Mucosa of rectum (tissue), 2 donors: ENCODE results near the gene TMIGD1.
A peak's percentile ranks its signal among the peaks of the same experiment; 100 is the strongest.

Experiments
- H3K27ac ChIP-seq, 2 donors: one replicate each; pipeline ENCODE4 v1.7.0; 2013; ENCODE audit warnings: inconsistent platforms in 2 of 2, low read depth in 2 of 2, low read length in 2 of 2
- H3K27me3 ChIP-seq, 2 donors: one replicate each; pipeline ENCODE4 v1.7.0; 2013; ENCODE audit warnings: low read length in 2 of 2; ENCODE audit not compliant: control insufficient read depth in 2 of 2, insufficient read depth in 2 of 2
- H3K36me3 ChIP-seq, 2 donors: one replicate each; pipeline ENCODE4 v1.7.0; 2013; ENCODE audit warnings: low read length in 2 of 2; ENCODE audit not compliant: control insufficient read depth in 2 of 2, insufficient read depth in 2 of 2
- H3K4me1 ChIP-seq, 2 donors: one replicate each; pipeline ENCODE4 v1.7.0; 2013; ENCODE audit warnings: low read length in 2 of 2, mild to moderate bottlenecking in 1 of 2; ENCODE audit not compliant: control insufficient read depth in 2 of 2, insufficient read depth in 2 of 2
- H3K4me3 ChIP-seq, 2 donors: one replicate each; pipeline ENCODE4 v1.7.0; 2013; ENCODE audit warnings: low read length in 2 of 2
- H3K9ac ChIP-seq, 2 donors: one replicate each; pipeline ENCODE4 v1.7.0; 2013; ENCODE audit warnings: low read length in 2 of 2, low read depth in 1 of 2, mild to moderate bottlenecking in 1 of 2
- H3K9me3 ChIP-seq, 2 donors: one replicate each; pipeline ENCODE4 v1.7.0; 2013; ENCODE audit warnings: low read length in 2 of 2; ENCODE audit not compliant: control insufficient read depth in 2 of 2
- donor health status: healthy.
- donor health status: Normal muscosa, but diverticular disease.

Gene TMIGD1

GRCh38 chr17:30376621-30377452 lies 43.0 kb upstream of the TMIGD1 start:
- H3K27ac ChIP-seq, result peak overlapping the region; percentile 41 to 42
- H3K27me3 ChIP-seq, result no peaks in the 10 kb centered on the region
- H3K4me1 ChIP-seq, result peaks cover 10 to 22% of the 10 kb centered on the region in 2 donors
- no peaks in the 10 kb centered on the region for H3K36me3 ChIP-seq
- H3K9ac ChIP-seq, result peak overlapping the region in 1 of 2 donors; percentile 26
- H3K4me3 ChIP-seq, result no peak overlapping the region
- H3K9me3 ChIP-seq, result no peaks in the 10 kb centered on the region

GRCh38 chr17:30375661-30376060 lies 41.8 kb upstream of the TMIGD1 start:
- no peaks in the 10 kb centered on the region for H3K36me3 ChIP-seq
- no peaks in the 10 kb centered on the region for H3K27me3 ChIP-seq
- no peaks in the 10 kb centered on the region for H3K9me3 ChIP-seq
- H3K27ac ChIP-seq, result peak overlapping the region in 1 of 2 donors; percentile 42
- no peak overlapping the region for H3K4me3 ChIP-seq
- H3K4me1 ChIP-seq, result peaks cover 5 to 17% of the 10 kb centered on the region in 2 donors
- no peak overlapping the region for H3K9ac ChIP-seq

- no peak overlapping the region for H3K9ac ChIP-seq
- no peaks in the 10 kb centered on the region for H3K9me3 ChIP-seq
- H3K4me1 ChIP-seq, result peaks cover 5 to 9% of the 10 kb centered on the region in 2 donors
- H3K36me3 ChIP-seq, result no peaks in the 10 kb centered on the region
- H3K27ac ChIP-seq, result no peak overlapping the region
- no peak overlapping the region for H3K4me3 ChIP-seq
- no peaks in the 10 kb centered on the region for H3K27me3 ChIP-seq
Observed at GRCh38 chr17:30372755-30373154, 38.9 kb upstream of the TMIGD1 start.

- Histone ChIP-seq H3K4me3 (no peak overlapping the region), H3K9me3 (no peaks in the 10 kb centered on the region), H3K27ac (no peak overlapping the region), H3K36me3 (no peaks in the 10 kb centered on the region), H3K4me1 (peaks cover 2 to 3% of the 10 kb centered on the region in 2 donors), H3K27me3 (no peaks in the 10 kb centered on the region), H3K9ac (no peak overlapping the region)
Observed at GRCh38 chr17:30369995-30370394, 36.1 kb upstream of the TMIGD1 start.

GRCh38 chr17:30368912-30369720 lies 35.3 kb upstream of the TMIGD1 start:
- Histone ChIP-seq H3K4me3 (no peak overlapping the region), H3K27me3 (no peaks in the 10 kb centered on the region), H3K4me1 (peaks cover 2 to 3% of the 10 kb centered on the region in 2 donors), H3K27ac (no peak overlapping the region), H3K9me3 (no peaks in the 10 kb centered on the region), H3K36me3 (no peaks in the 10 kb centered on the region), H3K9ac (no peak overlapping the region)

GRCh38 chr17:30366536-30366935 lies 32.7 kb upstream of the TMIGD1 start:
- no peaks in the 10 kb centered on the region for H3K27me3 ChIP-seq
- no peak overlapping the region for H3K4me3 ChIP-seq
- H3K27ac ChIP-seq, result no peak overlapping the region
- H3K9me3 ChIP-seq, result peaks cover 0 to 2% of the 10 kb centered on the region in 2 donors
- H3K4me1 ChIP-seq, result peaks cover 2 to 3% of the 10 kb centered on the region in 2 donors
- H3K9ac ChIP-seq, result no peak overlapping the region
- no peaks in the 10 kb centered on the region for H3K36me3 ChIP-seq

GRCh38 chr17:30363715-30364202 lies 29.9 kb upstream of the TMIGD1 start:
- H3K36me3 ChIP-seq, result no peaks in the 10 kb centered on the region
- H3K9ac ChIP-seq, result no peak overlapping the region
- no peak overlapping the region for H3K4me3 ChIP-seq
- no peak overlapping the region for H3K27ac ChIP-seq
- H3K27me3 ChIP-seq, result no peaks in the 10 kb centered on the region
- H3K4me1 ChIP-seq, result no peaks in the 10 kb centered on the region
- peaks cover 0 to 2% of the 10 kb centered on the region in 2 donors for H3K9me3 ChIP-seq

GRCh38 chr17:30361766-30362279 lies 28.0 kb upstream of the TMIGD1 start:
- H3K9ac ChIP-seq, result no peak overlapping the region
- H3K4me3 ChIP-seq, result no peak overlapping the region
- H3K27me3 ChIP-seq, result no peaks in the 10 kb centered on the region
- no peaks in the 10 kb centered on the region for H3K36me3 ChIP-seq
- H3K27ac ChIP-seq, result no peak overlapping the region
- H3K9me3 ChIP-seq, result peaks cover 0 to 2% of the 10 kb centered on the region in 2 donors
- H3K4me1 ChIP-seq, result no peaks in the 10 kb centered on the region

GRCh38 chr17:30360086-30360808 lies 26.4 kb upstream of the TMIGD1 start:
- H3K9me3 ChIP-seq, result peaks cover 0 to 2% of the 10 kb centered on the region in 2 donors
- no peaks in the 10 kb centered on the region for H3K4me1 ChIP-seq
- no peak overlapping the region for H3K27ac ChIP-seq
- H3K27me3 ChIP-seq, result no peaks in the 10 kb centered on the region
- no peak overlapping the region for H3K4me3 ChIP-seq
- no peak overlapping the region for H3K9ac ChIP-seq
- no peaks in the 10 kb centered on the region for H3K36me3 ChIP-seq
